Testis (tissue), 3 donors: ENCODE data around the gene TMEM203. TPM values are rescaled to one million over a fixed set of nuclear protein-coding genes. Genes with fewer than 3 reads are reported as not detected.
A peak's percentile ranks its signal among the peaks of the same experiment; 100 is the strongest.

Experiments
- DNase-seq: peaks from one replicate; pipeline ENCODE4 v3.0.0-alpha.2; 2019
- H3K27ac ChIP-seq, 2 donors: fragments of 200-600 bp; sonication (generic); one replicate each; pipeline ENCODE4 v1.5.1; 2019
- H3K27me3 ChIP-seq: fragments of 200-600 bp; sonication (generic); one replicate; pipeline ENCODE4 v1.5.1; 2019
- H3K36me3 ChIP-seq: fragments of 200-600 bp; sonication (generic); one replicate; pipeline ENCODE4 v1.5.1; 2017; ENCODE audit warnings: low read depth; ENCODE audit errors: missing control alignments
- H3K4me1 ChIP-seq: fragments of 200-600 bp; sonication (generic); one replicate; pipeline ENCODE4 v1.5.1; 2019
- H3K4me3 ChIP-seq, 2 donors: fragments of 200-600 bp; sonication (generic); one replicate each; pipeline ENCODE4 v1.5.1; 2017 to 2019
- H3K9me3 ChIP-seq: fragments of 200-600 bp; sonication (generic); one replicate; pipeline ENCODE4 v1.5.1; 2017
- CTCF ChIP-seq, 3 experiments: fragments of 450-650 bp in 2 of 3; fragments of 200-600 bp in 1 of 3; sonication (generic) in 1 of 3; IDR thresholded peaks; one replicate each; pipeline ENCODE4 v1.5.1; 2016 to 2019; ENCODE audit warnings: antibody characterized with exemption in 3 of 3, mild to moderate bottlenecking in 2 of 3, moderate library complexity in 1 of 3
- POLR2A ChIP-seq: fragments of 450-650 bp; IDR thresholded peaks from one replicate; pipeline ENCODE4 v1.6.1; 2017; ENCODE audit warnings: antibody characterized with exemption, mild to moderate bottlenecking, moderate library complexity
- WGBS, 2 donors: methylation state at CpG; one replicate each; pipeline ENCODE4 v1.1.5; 2018; 5-methylcytosine and 5-hydroxymethylcytosine counted together
- intact Hi-C: fragments of 100-400 bp; cut with DNase I; formaldehyde crosslinking; loops from one replicate; pipeline ENCODE4 v1.15.1; 2023; ENCODE audit warnings: low total_unique reads
- polyA plus RNA-seq: library from polyadenylated mRNA; stranded (reverse); fragments of 350-450 nt; fragmentation: Illumina TruSeq; extraction: RNeasy Lipid Tissue Mini Kit (QIAGEN cat#74804); gene quantifications from one replicate; pipeline ENCODE4 v1.2.3, GENCODE V29; 2014; ENCODE audit warnings: low read depth, low replicate concordance; ENCODE audit not compliant: insufficient read depth
- total RNA-seq, 2 donors: library from RNA; depleted of rRNA; stranded (reverse); fragments of >200 nt; gene quantifications; one replicate each; pipeline ENCODE4 v1.2.3, GENCODE V29; 2016

TMEM203 gene
- total and polyA plus RNA-seq, 3 donors from 2014 or later: 36.3 to 51.2 (median 48.0) TPM

DNA sequence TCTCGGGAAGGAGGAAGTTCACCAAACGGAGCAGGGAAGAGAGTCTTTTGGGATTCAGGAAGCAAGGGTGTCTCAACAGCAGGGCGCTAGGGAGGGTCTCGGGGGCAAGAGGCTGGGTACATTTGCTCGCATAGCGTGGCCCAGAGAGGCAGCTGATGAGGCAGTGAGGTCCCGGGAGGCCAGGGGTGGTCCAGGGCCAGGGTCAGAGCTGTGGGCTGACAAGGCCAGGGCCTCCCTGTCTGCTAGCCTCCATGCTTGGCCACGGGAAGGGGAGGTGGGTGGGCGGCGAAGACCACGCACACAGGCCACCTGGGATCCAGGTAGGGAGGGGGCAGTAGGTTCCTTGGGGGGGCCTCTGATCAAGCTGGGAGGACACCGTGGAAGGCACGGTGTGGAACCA lies 6.1 kb upstream of the TMEM203 start:
- TF ChIP-seq CTCF (IDR thresholded peaks at IDR 0.05): no peak
- TF ChIP-seq POLR2A: no peak
- H3K4me1 ChIP-seq: peaks cover 11% of the 10 kb centered on the region
- intact Hi-C loops: no loop called here
- no peaks in the 10 kb centered on the region for H3K27me3 ChIP-seq
- no peak overlapping the region for H3K4me3 ChIP-seq
- 80 to 82% methylated on average over 13 of the region's 13 CpGs for WGBS, 2 donors
- no peaks in the 10 kb centered on the region for H3K36me3 ChIP-seq
- no peak for DNase-seq
- no peak overlapping the region for H3K27ac ChIP-seq
- no peaks in the 10 kb centered on the region for H3K9me3 ChIP-seq

GRCh38 chr9:137206602-137207001 lies 1.2 kb upstream of the TMEM203 start:
- H3K9me3 ChIP-seq: no peaks in the 10 kb centered on the region
- H3K4me3 ChIP-seq: no peak overlapping the region
- peaks cover 27% of the 10 kb centered on the region for H3K4me1 ChIP-seq
- no peaks in the 10 kb centered on the region for H3K36me3 ChIP-seq
- no peaks in the 10 kb centered on the region for H3K27me3 ChIP-seq
- H3K27ac ChIP-seq: no peak overlapping the region
- intact Hi-C loops: no loop called here
- no peak for DNase-seq
- 67 to 72% methylated on average over 7 of the region's 7 CpGs for WGBS, 2 donors
- TF ChIP-seq POLR2A (no peak), CTCF (IDR thresholded peaks at IDR 0.05) (no peak)

- H3K4me3 ChIP-seq: peak overlapping the region; percentile 91 to 99
- no peak for TF ChIP-seq POLR2A
- TF ChIP-seq CTCF (IDR thresholded peaks at IDR 0.05): no peak
- no peaks in the 10 kb centered on the region for H3K27me3 ChIP-seq
- peaks cover 36% of the 10 kb centered on the region for H3K4me1 ChIP-seq
- DNase-seq: no peak
- no peaks in the 10 kb centered on the region for H3K36me3 ChIP-seq
- 11% methylated on average over 3 to 21 of the region's 21 CpGs for WGBS, 2 donors
- no peaks in the 10 kb centered on the region for H3K9me3 ChIP-seq
- no peak overlapping the region for H3K27ac ChIP-seq
- intact Hi-C loops: no loop called here
Measured at GRCh38 chr9:137204731-137205125, 720 bp downstream of the TMEM203 start.

- Histone ChIP-seq H3K4me3 (no peak overlapping the region), H3K36me3 (no peaks in the 10 kb centered on the region), H3K9me3 (no peaks in the 10 kb centered on the region), H3K27me3 (no peaks in the 10 kb centered on the region), H3K4me1 (peaks cover 53% of the 10 kb centered on the region), H3K27ac (no peak overlapping the region)
- no peak for DNase-seq
- intact Hi-C loops: no loop called here
- TF ChIP-seq POLR2A: no peak
- no peak for TF ChIP-seq CTCF (IDR thresholded peaks at IDR 0.05)
- WGBS, 2 donors: 68 to 77% methylated on average over 7 to 8 of the region's 8 CpGs
Measured at GRCh38 chr9:137202966-137203365, 2.5 kb downstream of the TMEM203 start.

DNA sequence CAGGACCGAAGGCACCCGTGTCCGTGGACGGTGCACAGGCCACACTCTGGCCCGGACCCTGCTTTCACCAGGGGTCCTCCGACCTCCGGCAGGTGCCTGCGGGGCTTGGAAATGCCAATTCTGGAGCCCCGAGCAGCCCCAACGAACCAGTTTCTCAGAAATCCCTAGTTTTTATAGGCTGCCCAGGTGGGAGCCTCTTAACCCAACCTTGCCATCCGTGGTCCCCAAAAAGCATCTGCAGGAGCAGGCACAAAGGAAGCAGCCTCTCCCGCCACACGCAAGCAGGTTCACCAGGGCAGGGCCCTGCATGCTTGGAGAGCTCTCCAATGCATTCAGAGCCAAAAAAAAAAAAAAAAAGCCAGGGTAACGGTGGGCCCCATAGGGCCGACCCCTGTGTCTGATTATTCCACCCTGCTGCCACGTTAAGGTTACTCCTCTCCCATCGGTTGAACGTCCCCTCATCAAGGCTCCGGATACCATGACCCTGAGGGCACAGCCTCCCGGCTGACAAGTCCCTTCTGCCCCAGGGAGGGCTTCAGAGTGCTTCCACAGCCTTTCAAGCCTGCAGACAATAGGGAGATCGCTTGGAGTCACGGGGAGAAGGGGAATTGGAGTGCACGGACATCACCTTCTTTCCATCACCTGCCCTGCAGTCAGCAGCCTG lies 4.1 kb downstream of the TMEM203 start:
- no peaks in the 10 kb centered on the region for H3K36me3 ChIP-seq
- no peaks in the 10 kb centered on the region for H3K9me3 ChIP-seq
- DNase-seq: no peak
- H3K4me3 ChIP-seq: peak overlapping the region; percentile 64 to 72
- H3K27ac ChIP-seq: peak overlapping the region; percentile 55 to 71
- WGBS, 2 donors: 16 to 30% methylated on average over 10 to 23 of the region's 23 CpGs
- TF ChIP-seq CTCF (IDR thresholded peaks at IDR 0.05): no peak
- peaks cover 55% of the 10 kb centered on the region for H3K4me1 ChIP-seq
- intact Hi-C loops: no loop called here
- H3K27me3 ChIP-seq: no peaks in the 10 kb centered on the region
